ENCODE data around the gene SERPINB13. TPM values are rescaled to one million over a fixed set of nuclear protein-coding genes. Genes with fewer than 3 reads are reported as not detected.

Gene SERPINB13
- total and polyA plus RNA-seq, 9 of the 15 experiments (the other 6 are each of a cell fraction or from before 2014, with no cell fraction given), result not detected

DNA sequence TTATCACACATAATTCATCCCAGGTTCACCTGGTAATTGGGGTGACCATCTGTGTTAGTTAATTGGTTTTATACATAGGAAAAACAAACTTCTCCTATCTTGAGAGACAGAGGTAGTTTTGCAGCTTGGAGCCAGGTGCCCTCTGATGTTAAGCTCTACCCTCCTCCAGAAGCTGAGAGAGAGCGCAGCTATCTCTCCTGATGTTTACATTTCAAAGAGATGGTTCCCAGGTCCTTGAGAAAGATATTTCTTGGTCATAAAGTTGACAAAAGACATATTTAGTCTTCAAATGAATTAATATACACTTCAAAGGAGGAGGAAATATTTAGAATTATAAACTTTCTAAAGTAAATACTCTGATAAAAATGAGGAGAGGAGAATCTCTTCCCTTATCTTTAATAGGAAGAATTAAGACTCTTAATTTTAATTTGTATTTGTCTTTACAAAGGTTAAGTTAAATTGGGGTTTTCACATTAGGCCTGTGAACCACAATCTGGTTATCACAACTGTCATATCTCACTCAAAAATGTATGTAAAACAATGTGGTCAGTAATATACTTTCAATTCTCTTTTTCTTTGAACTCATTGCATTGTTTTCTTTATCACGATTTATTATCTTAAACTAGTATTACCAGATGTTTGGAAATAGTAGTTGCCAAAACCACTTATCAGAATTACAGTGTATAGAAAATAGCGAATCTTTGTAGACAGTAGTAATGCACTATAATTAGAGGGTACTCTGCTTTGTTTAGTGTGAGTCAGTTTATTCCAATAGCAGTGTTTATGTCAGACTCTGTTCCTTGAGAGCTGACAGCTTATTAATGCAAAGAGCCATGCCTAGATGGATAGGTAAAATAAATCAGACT, 30.1 kb downstream of the SERPINB13 start:
- Histone ChIP-seq H4K20me1 (replicated peaks; ENCODE audit: control insufficient read depth, insufficient read depth, low read length) (no peaks in the 10 kb centered on the region), H3K9me3 (replicated peaks; ENCODE audit: control insufficient read depth, insufficient read depth, low read depth, low read length) (no peaks in the 10 kb centered on the region), H3K9ac (ENCODE audit: insufficient read depth in 1 of 2, low read depth in 2 of 2, low read length in 2 of 2) (no peak overlapping the region), H3K36me3 (ENCODE audit: control insufficient read depth, insufficient read depth, low read length) (no peaks in the 10 kb centered on the region), H3K4me2 (ENCODE audit: insufficient read depth, low read length) (no peak overlapping the region), H3K27me3 (ENCODE audit: control insufficient read depth in 2 of 2, insufficient read depth in 2 of 2, low read length in 2 of 2) (no peaks in the 10 kb centered on the region), H3K79me2 (ENCODE audit: control insufficient read depth, insufficient read depth, low read length) (no peaks in the 10 kb centered on the region), H3K4me3 (no peak overlapping the region), H3K9me1 (ENCODE audit: control insufficient read depth, insufficient read depth, low read length) (no peaks in the 10 kb centered on the region), H3K4me1 (replicated peaks in 1 of 2; ENCODE audit: control insufficient read depth in 2 of 2, insufficient read depth in 2 of 2, low read length in 2 of 2) (no peaks in the 10 kb centered on the region), H2AFZ (ENCODE audit: low read depth, low read length) (no peak overlapping the region), H3K27ac (ENCODE audit: extremely low read depth, low read depth, low read length) (no peak overlapping the region)
- ATAC-seq (no peak), DNase-seq (ENCODE audit: extremely low read depth in 1 of 4, low spot score in 3 of 4) (no peak), FAIRE-seq (no peak)
- in situ Hi-C loops (cut with MboI), result no loop called here
- TF ChIP-seq MTA2 (IDR thresholded peaks at IDR 0.05; ENCODE audit: low read depth) (no peak), SIRT6 (IDR thresholded peaks at IDR 0.05; ENCODE audit: low read depth, low read length) (no peak), KLF6 (CRISPR knock-in tag; IDR thresholded peaks at IDR 0.05; ENCODE audit: borderline replicate concordance) (no peak), MCM3 (IDR thresholded peaks at IDR 0.05) (no peak), POLR3A (IDR thresholded peaks at IDR 0.05; ENCODE audit: borderline replicate concordance, extremely low read depth, insufficient read depth, insufficient read length) (no peak), RUNX1 (IDR thresholded peaks at IDR 0.05; ENCODE audit: low read depth) (no peak), FUS (optimal IDR thresholded peaks at IDR 0.05; ENCODE audit: low read depth, low read length) (no peak), SIN3A (IDR thresholded peaks at IDR 0.05; ENCODE audit: borderline replicate concordance in 2 of 2, control insufficient read depth in 1 of 2, low read depth in 2 of 2, low read length in 2 of 2) (no peak), U2AF2 (optimal IDR thresholded peaks at IDR 0.05; ENCODE audit: low read depth, low read length) (no peak), RAD21 (CRISPR knock-in tag; conservative IDR thresholded peaks at IDR 0.05 in 1 of 2, IDR thresholded peaks at IDR 0.05 in 1 of 2) (no peak), EWSR1 (IDR thresholded peaks at IDR 0.05; ENCODE audit: borderline replicate concordance, low read depth, partially characterized antibody) (no peak), GATA2 (CRISPR knock-in tag; IDR thresholded peaks at IDR 0.05) (no peak), FOXJ2 (tag; IDR thresholded peaks at IDR 0.05) (no peak), ZNF282 (CRISPR knock-in tag; IDR thresholded peaks at IDR 0.05) (no peak), FOXM1 (IDR thresholded peaks at IDR 0.05; ENCODE audit: low read depth) (no peak), FOXM1 (CRISPR knock-in tag; IDR thresholded peaks at IDR 0.05; ENCODE audit: low read depth) (no peak), ILK (tag; IDR thresholded peaks at IDR 0.05; ENCODE audit: borderline replicate concordance, low read depth) (no peak)
- TF ChIP-seq, protein P1, sequence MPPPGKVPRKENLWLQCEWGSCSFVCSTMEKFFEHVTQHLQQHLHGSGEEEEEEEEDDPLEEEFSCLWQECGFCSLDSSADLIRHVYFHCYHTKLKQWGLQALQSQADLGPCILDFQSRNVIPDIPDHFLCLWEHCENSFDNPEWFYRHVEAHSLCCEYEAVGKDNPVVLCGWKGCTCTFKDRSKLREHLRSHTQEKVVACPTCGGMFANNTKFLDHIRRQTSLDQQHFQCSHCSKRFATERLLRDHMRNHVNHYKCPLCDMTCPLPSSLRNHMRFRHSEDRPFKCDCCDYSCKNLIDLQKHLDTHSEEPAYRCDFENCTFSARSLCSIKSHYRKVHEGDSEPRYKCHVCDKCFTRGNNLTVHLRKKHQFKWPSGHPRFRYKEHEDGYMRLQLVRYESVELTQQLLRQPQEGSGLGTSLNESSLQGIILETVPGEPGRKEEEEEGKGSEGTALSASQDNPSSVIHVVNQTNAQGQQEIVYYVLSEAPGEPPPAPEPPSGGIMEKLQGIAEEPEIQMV (tag; conservative IDR thresholded peaks at IDR 0.05; ENCODE audit: low read depth), result no peak
- TF ChIP-seq, protein P2, sequence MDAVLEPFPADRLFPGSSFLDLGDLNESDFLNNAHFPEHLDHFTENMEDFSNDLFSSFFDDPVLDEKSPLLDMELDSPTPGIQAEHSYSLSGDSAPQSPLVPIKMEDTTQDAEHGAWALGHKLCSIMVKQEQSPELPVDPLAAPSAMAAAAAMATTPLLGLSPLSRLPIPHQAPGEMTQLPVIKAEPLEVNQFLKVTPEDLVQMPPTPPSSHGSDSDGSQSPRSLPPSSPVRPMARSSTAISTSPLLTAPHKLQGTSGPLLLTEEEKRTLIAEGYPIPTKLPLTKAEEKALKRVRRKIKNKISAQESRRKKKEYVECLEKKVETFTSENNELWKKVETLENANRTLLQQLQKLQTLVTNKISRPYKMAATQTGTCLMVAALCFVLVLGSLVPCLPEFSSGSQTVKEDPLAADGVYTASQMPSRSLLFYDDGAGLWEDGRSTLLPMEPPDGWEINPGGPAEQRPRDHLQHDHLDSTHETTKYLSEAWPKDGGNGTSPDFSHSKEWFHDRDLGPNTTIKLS (IDR thresholded peaks at IDR 0.05; ENCODE audit: borderline replicate concordance, low read depth), result no peak
- intact Hi-C loops (cut with micrococcal nuclease), result no loop called here
- ChIA-PET POLR2A (no interaction called here), CTCF (ENCODE audit: low intra/inter-chr PET ratio) (interaction anchor here (0.7 kb wide), 1 partner anchor 316 kb away, joined by 3 read pairs; no protein-coding TSS in a partner anchor)
- no TSS peak for BruUV-seq (replicated peaks)
- WGBS (ENCODE audit: insufficient coverage, low coverage, missing lambda C conversion rate), result 0% methylated on average over 3 of the region's 3 CpGs

All from K562 (cell line).